A549 (cell line): Measurements from ENCODE around the gene COQ6. TPM values are rescaled to one million over a fixed set of nuclear protein-coding genes. Genes with fewer than 3 reads are reported as not detected.

ENCODE experiments used
- ATAC-seq, 2 experiments: fragments of 200-7000 bp in 1 of 2; fragments of >200 bp in 1 of 2; cut with Nextera tagmentation in 1 of 2; cut with Tn5 transposase in 1 of 2; 3 replicates each; pipeline versions ENCODE4 v1.8.0 to v1.9.1; 2018 to 2020; ENCODE audit warnings: mild to moderate bottlenecking in 1 of 2, moderate library complexity in 1 of 2
- CTCF ChIA-PET: fragments of 300-600 bp; sonication (Branson Sonifier 250); formaldehyde crosslinking; extraction: SDS; loops from one replicate; lab custom pipeline; 2021; ENCODE audit warnings: antibody characterized with exemption, inconsistent platforms; lab: Yijun Ruan, JAX
- POLR2A ChIA-PET: fragments of 350-600 bp; formaldehyde crosslinking; extraction: SDS; loops from one replicate; lab custom pipeline; 2021; ENCODE audit warnings: antibody characterized with exemption, inconsistent platforms; lab: Yijun Ruan, JAX
- DNase-seq, 2 experiments: peaks; one replicate each; pipeline versions ENCODE4 v3.0.0 to v3.0.0-alpha.2; 2011 to 2016; ENCODE audit warnings: low read depth in 1 of 2, low spot score in 1 of 2
- FAIRE-seq: peaks from 2 replicates; lab custom pipeline; 2011; peaks lifted over from hg19 to GRCh38; lab: Jason Lieb, UNC
- H3K27ac ChIP-seq, 2 experiments: fragments of >200 bp; sonication (Bioruptor Twin); formaldehyde crosslinking; 3 replicates each; pipeline ENCODE4 v1.5.1; 2016 to 2017
- H3K4me1 ChIP-seq: fragments of >200 bp; sonication (Bioruptor Twin); formaldehyde crosslinking; 3 replicates; pipeline ENCODE4 v1.6.1; 2016
- H3K4me2 ChIP-seq: fragments of >200 bp; sonication (Bioruptor Twin); formaldehyde crosslinking; 3 replicates; pipeline ENCODE4 v1.6.1; 2016
- H3K4me3 ChIP-seq: fragments of >200 bp; sonication (Bioruptor Twin); formaldehyde crosslinking; 3 replicates; pipeline ENCODE4 v1.5.1; 2016
- H3K9me3 ChIP-seq: fragments of >200 bp; sonication (Bioruptor Twin); formaldehyde crosslinking; 3 replicates; pipeline ENCODE4 v1.6.1; 2016
- CEBPB ChIP-seq, 2 experiments: fragments of >200 bp in 1 of 2; sonication (Bioruptor Twin) in 1 of 2; formaldehyde crosslinking in 1 of 2; IDR thresholded peaks; 2 replicates each; pipeline ENCODE4 v1.6.1; 2012 to 2016
- CHD4 ChIP-seq: fragments of 200-600 bp; sonication (generic); IDR thresholded peaks from 2 replicates; pipeline ENCODE4 v1.6.1; 2016; ENCODE audit warnings: antibody characterized with exemption, mild to moderate bottlenecking, borderline replicate concordance
- E2F6 ChIP-seq: IDR thresholded peaks from 2 replicates; pipeline ENCODE4 v1.6.1; 2012; ENCODE audit warnings: low read depth, borderline replicate concordance
- EP300 ChIP-seq, 2 experiments: fragments of >200 bp; sonication (Bioruptor Twin); formaldehyde crosslinking; IDR thresholded peaks; 2 replicates in 1 of 2; 3 replicates in 1 of 2; pipeline ENCODE4 v1.6.1; 2016 to 2017
- FOSB ChIP-seq: fragments of 250-450 bp; sonication (Bioruptor Pico); IDR thresholded peaks from 2 replicates; pipeline ENCODE4 v1.5.0; 2020; ENCODE audit warnings: mild to moderate bottlenecking, moderate library complexity
- FOXS1 ChIP-seq: fragments of 250-450 bp; sonication (Bioruptor Pico); IDR thresholded peaks from 2 replicates; pipeline ENCODE4 v1.5.0; 2020; ENCODE audit warnings: mild to moderate bottlenecking, moderate library complexity
- HMGXB4 ChIP-seq: fragments of 250-450 bp; sonication (Bioruptor Pico); IDR thresholded peaks from 2 replicates; pipeline ENCODE4 v1.5.0; 2021; ENCODE audit warnings: mild to moderate bottlenecking, moderate library complexity, borderline replicate concordance
- HOXA7 ChIP-seq: fragments of 250-450 bp; sonication (Bioruptor Pico); IDR thresholded peaks from 2 replicates; pipeline ENCODE4 v1.5.0; 2020; ENCODE audit warnings: mild to moderate bottlenecking, moderate library complexity
- KDM5A ChIP-seq: fragments of 200-600 bp; sonication (generic); IDR thresholded peaks from 2 replicates; pipeline ENCODE4 v1.6.1; 2016; ENCODE audit warnings: antibody characterized with exemption, mild to moderate bottlenecking
- MAFK ChIP-seq: fragments of 450-650 bp; IDR thresholded peaks from 2 replicates; pipeline ENCODE4 v1.6.1; 2014; ENCODE audit not compliant: partially characterized antibody
- MAZ ChIP-seq: fragments of 150-350 bp; IDR thresholded peaks from 2 replicates; pipeline ENCODE4 v1.6.1; 2014; ENCODE audit warnings: antibody characterized with exemption, low read depth, low read length, borderline replicate concordance
- PHF8 ChIP-seq: fragments of 200-600 bp; sonication (generic); IDR thresholded peaks from 2 replicates; pipeline ENCODE4 v1.6.1; 2016; ENCODE audit warnings: low read depth, mild to moderate bottlenecking, antibody characterized with exemption, moderate library complexity, borderline replicate concordance
- RAD21 ChIP-seq, 2 experiments: fragments of >200 bp in 1 of 2; sonication (Bioruptor Twin) in 1 of 2; formaldehyde crosslinking in 1 of 2; IDR thresholded peaks in 1 of 2; conservative IDR thresholded peaks in 1 of 2; 2 replicates in 1 of 2; 3 replicates in 1 of 2; pipeline ENCODE4 v1.6.1; 2012 to 2018; ENCODE audit warnings: inconsistent platforms in 1 of 2
- RARB ChIP-seq: fragments of 250-450 bp; sonication (Bioruptor Pico); IDR thresholded peaks from 2 replicates; pipeline ENCODE4 v1.8.0; 2021; ENCODE audit warnings: mild to moderate bottlenecking, moderate library complexity
- RCOR1 ChIP-seq: fragments of 150-350 bp; IDR thresholded peaks from 2 replicates; pipeline ENCODE4 v1.6.1; 2014; ENCODE audit warnings: antibody characterized with exemption, low read length, low read depth
- RNF2 ChIP-seq: fragments of 200-600 bp; sonication (generic); IDR thresholded peaks from 2 replicates; pipeline ENCODE4 v1.6.1; 2016; ENCODE audit warnings: low read depth, mild to moderate bottlenecking, antibody characterized with exemption, moderate library complexity, borderline replicate concordance
- SMC3 ChIP-seq: fragments of >200 bp; sonication (Bioruptor Twin); formaldehyde crosslinking; IDR thresholded peaks from 3 replicates; pipeline ENCODE4 v1.6.1; 2018; ENCODE audit warnings: inconsistent platforms
- TFCP2L1 ChIP-seq: fragments of 250-450 bp; sonication (Bioruptor Pico); IDR thresholded peaks from 2 replicates; pipeline ENCODE4 v1.5.0; 2021; ENCODE audit warnings: mild to moderate bottlenecking
- TP53 ChIP-seq: fragments of 250-450 bp; sonication (Bioruptor Pico); IDR thresholded peaks from 2 replicates; pipeline ENCODE4 v1.5.0; 2021; ENCODE audit warnings: mild to moderate bottlenecking, moderate library complexity
- ZC3H11A ChIP-seq: fragments of 450-650 bp; IDR thresholded peaks from 2 replicates; pipeline ENCODE4 v1.6.1; 2014; ENCODE audit warnings: antibody characterized with exemption, mild to moderate bottlenecking
- ZSCAN20 ChIP-seq: fragments of 250-450 bp; sonication (Bioruptor Pico); IDR thresholded peaks from 2 replicates; pipeline ENCODE4 v1.8.0; 2022; ENCODE audit warnings: mild to moderate bottlenecking, moderate library complexity
- WGBS: methylation state at CpG from one replicate; pipeline ENCODE4 v1.1.6; 2017; ENCODE audit errors: missing lambda C conversion rate; 5-methylcytosine and 5-hydroxymethylcytosine counted together
- polyA plus RNA-seq, 4 experiments: library from polyadenylated mRNA; depleted of rRNA in 3 of 4; stranded (reverse); fragments of >200 nt; fragmentation: RNase III in 1 of 4; extraction: RNeasy Plus Mini Kit Qiagen cat#74134 plus additional on column Dnase treatment in 1 of 4; gene quantifications; 2 replicates in 3 of 4; 3 replicates in 1 of 4; pipeline ENCODE4 v1.2.3, GENCODE V29; 2011 to 2017

Gene COQ6
- polyA plus RNA-seq, 2 of the 4 experiments (the other 2 are of a cell fraction): 24.8 to 41.9 TPM

- POLR2A ChIA-PET: interaction anchor here (0.7 kb wide), 1 partner anchor 86 kb away, joined by 3 read pairs; no protein-coding TSS in a partner anchor
- ATAC-seq: no peak
Observed at GRCh38 chr14:73953731-73954130, 3.6 kb downstream of the COQ6 start.

GRCh38 chr14:73955674-73956073, 5.6 kb downstream of the COQ6 start:
- ATAC-seq (no peak), FAIRE-seq (no peak), DNase-seq (no peak)
- 87% methylated on average over 5 of the region's 5 CpGs for WGBS
- Histone ChIP-seq H3K27ac (no peak overlapping the region), H3K4me2 (no peak overlapping the region), H3K4me1 (peaks cover 6% of the 10 kb centered on the region; the same call in 2 of the 3 replicates), H3K4me3 (no peak overlapping the region), H3K9me3 (no peaks in the 10 kb centered on the region)
- ChIA-PET CTCF (interaction anchor here (0.6 kb wide), 1 partner anchor 10 kb away, joined by 4 read pairs; no protein-coding TSS in a partner anchor), POLR2A (no interaction called here)
- no peak for TF ChIP-seq SMC3
- no peak for TF ChIP-seq RARB
- TF ChIP-seq E2F6: no peak
- no peak for TF ChIP-seq HOXA7 (CRISPR knock-in tag)
- no peak for TF ChIP-seq TFCP2L1
- no peak for TF ChIP-seq ZSCAN20 (CRISPR knock-in tag)
- no peak for TF ChIP-seq CEBPB (IDR thresholded peaks at IDR 0.05)
- no peak for TF ChIP-seq ZC3H11A
- no peak for TF ChIP-seq FOXS1 (CRISPR knock-in tag)
- no peak for TF ChIP-seq PHF8
- TF ChIP-seq RNF2: no peak
- TF ChIP-seq HMGXB4: no peak
- TF ChIP-seq FOSB (CRISPR knock-in tag): no peak

More at GRCh38 chr14:73953731-73954130, 3.6 kb downstream of the COQ6 start:
- TF ChIP-seq MAZ: no peak
- no peak for TF ChIP-seq MAFK
- TF ChIP-seq, all 56 proteins: peak for 0
- Histone ChIP-seq H3K4me1 (peaks cover 6% of the 10 kb centered on the region; the same call in 2 of the 3 replicates), H3K9me3 (no peaks in the 10 kb centered on the region), H3K4me3 (no peak overlapping the region), H3K27ac (no peak overlapping the region), H3K4me2 (no peak overlapping the region)
- FAIRE-seq (no peak), DNase-seq (no peak)
- CTCF ChIA-PET: no interaction called here
- WGBS: 92% methylated on average over 1 of the region's 1 CpG

GRCh38 chr14:73958591-73958990, 8.5 kb downstream of the COQ6 start:
- no peak overlapping the region for H3K4me2 ChIP-seq
- TF ChIP-seq FOSB (CRISPR knock-in tag): no peak
- TF ChIP-seq RAD21 (conservative IDR thresholded peaks at IDR 0.05 in 1 of 2, IDR thresholded peaks at IDR 0.05 in 1 of 2): no peak
- TF ChIP-seq KDM5A: no peak
- TF ChIP-seq HOXA7 (CRISPR knock-in tag): no peak
- TF ChIP-seq RARB: no peak
- no peak for TF ChIP-seq RCOR1
- no peak for TF ChIP-seq ZC3H11A
- no peak for TF ChIP-seq E2F6
- TF ChIP-seq TP53: no peak
- TF ChIP-seq EP300 (IDR thresholded peaks at IDR 0.05): no peak
- TF ChIP-seq CHD4: no peak
- no peak for TF ChIP-seq MAFK
- DNase-seq: no peak
- peak in 1 of 2 experiments; percentile 73; a peak in 3 of 6 replicates for ATAC-seq
- POLR2A ChIA-PET: interaction anchor here (1.3 kb wide), 1 partner anchor 9 kb away, joined by 6 read pairs; the partner anchor contains the start of gene FAM161B
- no peak for FAIRE-seq
- no peak overlapping the region for H3K27ac ChIP-seq
- no peak overlapping the region for H3K4me3 ChIP-seq
- H3K4me1 ChIP-seq: no peaks in the 10 kb centered on the region
- H3K9me3 ChIP-seq: no peaks in the 10 kb centered on the region
- CTCF ChIA-PET: interaction anchor here (1.1 to 2.3 kb wide), 2 partner anchors 9 to 11 kb away, joined by 6 to 8 read pairs; partner anchors contain the start of genes COQ6 and FAM161B
